K562 (cell line): ENCODE measurements around the gene SORBS2. TPM values are rescaled to one million over a fixed set of nuclear protein-coding genes. Genes with fewer than 3 reads are reported as not detected.

ENCODE experiments used
- ATAC-seq: fragments of 200-7000 bp; cut with Tn5 transposase; 3 replicates; pipeline ENCODE4 v1.9.1; 2020; ENCODE audit warnings: moderate library complexity
- BruUV-seq: library from RNA; stranded (reverse); fragments of 400-500 nt; replicated peaks from 2 replicates; lab custom pipeline; 2021; lab: Mats Ljungman, UMichigan
- CTCF ChIA-PET: fragments of 300-600 bp; formaldehyde crosslinking; extraction: SDS; loops from one replicate; lab custom pipeline; 2021; ENCODE audit warnings: low intra/inter-chr PET ratio; lab: Yijun Ruan, JAX
- POLR2A ChIA-PET: fragments of 300-600, 350-650 bp; sonication (Branson Sonifier 250); formaldehyde crosslinking; extraction: SDS; loops from one replicate; lab custom pipeline; 2021; ENCODE audit warnings: antibody characterized with exemption, inconsistent platforms; lab: Yijun Ruan, JAX
- DNase-seq, 4 experiments: peaks; one replicate each; pipeline versions ENCODE4 v3.0.0 to v3.0.0-alpha.2; 2011 to 2018; ENCODE audit warnings: low spot score in 3 of 4, mixed read lengths in 3 of 4; ENCODE audit errors: extremely low read depth in 1 of 4
- FAIRE-seq: peaks from 2 replicates; lab custom pipeline; 2011; peaks lifted over from hg19 to GRCh38; lab: Jason Lieb, UNC
- H2AFZ ChIP-seq: 2 replicates; pipeline ENCODE4 v1.6.0; 2011; ENCODE audit warnings: low read depth, low read length, control low read depth, inconsistent platforms
- H3K27ac ChIP-seq: fragments of 200-600 bp; 3 replicates; pipeline ENCODE4 v1.8.0; 2011; ENCODE audit warnings: low read depth, mild to moderate bottlenecking, control low read depth, inconsistent platforms, low read length, moderate library complexity, mixed read lengths; ENCODE audit errors: extremely low read depth
- H3K27me3 ChIP-seq, 2 experiments: fragments of 300-600 bp in 1 of 2; 2 replicates in 1 of 2; 3 replicates in 1 of 2; pipeline versions ENCODE4 v1.6.0 to v1.8.0; 2011; ENCODE audit warnings: inconsistent platforms in 2 of 2, low read length in 2 of 2, mild to moderate bottlenecking in 1 of 2, mixed read lengths in 1 of 2, moderate library complexity in 1 of 2; ENCODE audit not compliant: control insufficient read depth in 2 of 2, insufficient read depth in 2 of 2
- H3K36me3 ChIP-seq: fragments of 300-600 bp; 3 replicates; pipeline ENCODE4 v1.8.0; 2011; ENCODE audit warnings: mild to moderate bottlenecking, low read length, inconsistent platforms; ENCODE audit not compliant: control insufficient read depth, insufficient read depth
- H3K4me1 ChIP-seq, 2 experiments: fragments of 200-600 bp in 1 of 2; replicated peaks in 1 of 2; 2 replicates in 1 of 2; 3 replicates in 1 of 2; pipeline versions ENCODE4 v1.5.1 to v1.8.0; 2011; ENCODE audit warnings: inconsistent platforms in 2 of 2, low read length in 2 of 2, mild to moderate bottlenecking in 1 of 2, mixed read lengths in 1 of 2, moderate library complexity in 1 of 2; ENCODE audit not compliant: control insufficient read depth in 2 of 2, insufficient read depth in 2 of 2
- H3K4me2 ChIP-seq: 2 replicates; pipeline ENCODE4 v1.6.1; 2011; ENCODE audit warnings: low read length, control low read depth, inconsistent platforms, mixed read lengths; ENCODE audit not compliant: insufficient read depth
- H3K4me3 ChIP-seq: fragments of 200-600 bp; sonication (generic), shearing (Covaris generic); 2 replicates; pipeline ENCODE4 v1.5.1; 2016; ENCODE audit warnings: control low read depth, inconsistent platforms
- H3K79me2 ChIP-seq: fragments of 200-600 bp; 3 replicates; pipeline ENCODE4 v1.8.0; 2011; ENCODE audit warnings: low read length, inconsistent platforms; ENCODE audit not compliant: control insufficient read depth, insufficient read depth
- H3K9ac ChIP-seq, 2 experiments: 2 replicates each; pipeline versions ENCODE4 v1.6.0 to v1.6.1; 2011; ENCODE audit warnings: low read depth in 2 of 2, low read length in 2 of 2, control low read depth in 1 of 2, inconsistent platforms in 1 of 2, mild to moderate bottlenecking in 1 of 2, mixed read lengths in 1 of 2; ENCODE audit not compliant: insufficient read depth in 1 of 2
- H3K9me1 ChIP-seq: one replicate; pipeline ENCODE4 v1.6.0; 2011; ENCODE audit warnings: inconsistent platforms, mild to moderate bottlenecking, low read length, moderate library complexity; ENCODE audit not compliant: control insufficient read depth, insufficient read depth
- H3K9me3 ChIP-seq: replicated peaks from 2 replicates; pipeline ENCODE4 v1.5.1; 2011; ENCODE audit warnings: low read depth, low read length, inconsistent platforms; ENCODE audit not compliant: control insufficient read depth, insufficient read depth
- H4K20me1 ChIP-seq: replicated peaks from 2 replicates; pipeline ENCODE4 v1.6.1; 2011; ENCODE audit warnings: low read length, inconsistent platforms, mixed read lengths; ENCODE audit not compliant: control insufficient read depth, insufficient read depth
- E4F1 ChIP-seq: fragments of 250-450 bp; sonication (Bioruptor Pico); IDR thresholded peaks from 2 replicates; pipeline ENCODE4 v1.5.0; 2021; ENCODE audit warnings: mild to moderate bottlenecking, borderline replicate concordance
- ZNF589 ChIP-seq: fragments of 200-800 bp; sonication (Bioruptor generic); IDR thresholded peaks from 2 replicates; pipeline ENCODE4 v1.6.1; 2016; ENCODE audit warnings: low read depth, missing genetic modification characterization, missing compliant biosample characterization
- WGBS: fragments of 100-300 bp; shearing (Covaris generic); methylation state at CpG from one replicate; pipeline ENCODE4 v1.1.6; 2016; ENCODE audit warnings: low coverage, mixed read lengths; ENCODE audit not compliant: insufficient coverage; ENCODE audit errors: missing lambda C conversion rate; 5-methylcytosine and 5-hydroxymethylcytosine counted together
- in situ Hi-C: fragments of 300-500 bp; cut with MboI; formaldehyde crosslinking; loops from 4 replicates; pipeline ENCODE4 v1.15.0; 2018; ENCODE audit warnings: inconsistent platforms, mixed read lengths
- intact Hi-C: fragments of 100-400 bp; cut with micrococcal nuclease; formaldehyde crosslinking; loops from 2 replicates; pipeline ENCODE4 v1.14.2; 2022
- polyA plus RNA-seq, 8 experiments: library from polyadenylated mRNA; depleted of rRNA in 4 of 8; stranded (reverse) in 5 of 8; unstranded in 3 of 8; fragments of >200 nt; fragmentation: Nextera tagmentation in 2 of 8; fragmentation: Illumina TruSeq in 1 of 8; extraction: Ambion mirVana in 2 of 8; extraction: Trizol in 1 of 8; gene quantifications; 2 replicates each; pipeline versions ENCODE4 v1.2.1 to v1.2.3, GENCODE V29; 2011 to 2014; ENCODE audit warnings: inconsistent platforms in 1 of 8, missing spikeins in 1 of 8
- total RNA-seq, 7 experiments: library from RNA; depleted of rRNA in 6 of 7; stranded (reverse); fragments of >200 nt in 6 of 7; fragmentation: Illumina TruSeq in 2 of 7; extraction: Trizol in 2 of 7; gene quantifications; 2 replicates each; pipeline versions ENCODE4 v1.2.1 to v1.2.3, GENCODE V29; 2011 to 2021; ENCODE audit warnings: low replicate concordance in 1 of 7

Gene SORBS2
- total and polyA plus RNA-seq, 9 of the 15 experiments (the other 6 are each of a cell fraction or from before 2014, with no cell fraction given): 0.29 TPM; not detected in 8

GRCh38 chr4:185541251-185541727 lies 270.7 kb downstream of the SORBS2 start:
- in situ Hi-C loops: no loop called here
- Histone ChIP-seq H3K9me3 (no peaks in the 10 kb centered on the region), H3K9me1 (no peaks in the 10 kb centered on the region), H3K4me2 (no peak overlapping the region), H3K4me1 (no peaks in the 10 kb centered on the region; a peak in 1 of 5 replicates), H3K9ac (no peak overlapping the region), H3K36me3 (no peaks in the 10 kb centered on the region), H3K79me2 (no peaks in the 10 kb centered on the region), H3K4me3 (no peak overlapping the region), H2AFZ (no peak overlapping the region), H4K20me1 (no peaks in the 10 kb centered on the region; the same call in 1 of the 2 replicates), H3K27ac (no peak overlapping the region), H3K27me3 (peaks cover 28 to 54% of the 10 kb centered on the region in 2 experiments)
- 0% methylated on average over 10 of the region's 10 CpGs for WGBS
- BruUV-seq: no TSS peak
- intact Hi-C loops: no loop called here
- FAIRE-seq (no peak), ATAC-seq (no peak), DNase-seq (no peak)
- CTCF ChIA-PET: no interaction called here
- no peak for TF ChIP-seq E4F1
- no peak for TF ChIP-seq ZNF589 (CRISPR knock-in tag)
- POLR2A ChIA-PET: no interaction called here
